ENCODE results near the gene SPTBN1. TPM values are rescaled to one million over a fixed set of nuclear protein-coding genes. Genes with fewer than 3 reads are reported as not detected.

SPTBN1 gene
- total RNA-seq, 4 donors from 2014 or later = 189 to 423 (median 341) TPM

DNA sequence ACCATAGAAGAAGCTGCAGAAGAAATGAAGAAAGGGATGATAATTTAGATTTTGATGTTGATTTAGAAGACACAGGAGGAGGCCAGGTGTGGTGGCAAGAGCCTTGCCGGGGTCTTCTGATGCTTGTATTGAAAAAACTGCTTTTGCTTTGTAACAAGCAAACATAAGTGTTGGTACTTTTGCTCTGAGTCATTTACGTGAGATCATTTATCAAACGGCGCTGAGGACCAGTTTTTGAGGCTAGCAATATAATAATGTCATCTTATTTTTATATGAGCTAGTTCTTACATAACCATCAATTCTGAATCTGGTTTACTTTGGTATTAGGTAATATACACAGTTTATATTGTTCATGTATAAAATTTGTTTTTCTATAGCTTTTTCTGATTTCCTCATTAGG lies 30.6 kb downstream of the SPTBN1 start:
- intact Hi-C loops (cut with DNase I; ENCODE audit: low total_unique reads) = no loop called here
- peaks cover 17 to 24% of the 10 kb centered on the region in 2 donors for H3K4me1 ChIP-seq

DNA sequence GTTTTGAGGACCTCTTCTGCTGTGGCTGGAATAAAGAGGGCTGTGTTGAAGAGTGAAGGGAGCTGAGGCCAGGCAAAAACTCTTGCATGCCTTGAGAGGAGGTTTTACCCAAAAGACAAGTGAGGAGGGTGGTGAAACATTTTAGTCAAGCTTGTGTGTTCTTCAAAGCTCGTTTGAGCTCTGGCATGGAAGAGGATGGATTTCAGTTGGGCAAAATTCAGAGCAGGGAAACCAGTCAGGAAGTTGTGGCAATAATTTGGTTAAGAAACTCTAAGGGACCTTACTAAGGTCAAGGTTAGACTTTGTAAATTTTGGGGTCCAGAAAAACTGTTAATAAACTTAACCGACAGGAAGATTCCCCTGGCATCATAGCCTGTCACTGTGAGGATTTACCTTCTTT lies 34.7 kb downstream of the SPTBN1 start:
- H3K27me3 ChIP-seq = no peaks in the 10 kb centered on the region
- no peak overlapping the region for H3K4me3 ChIP-seq
- H3K27ac ChIP-seq = peak overlapping the region; percentile 22 to 32
- DNase-seq = no peak
- peaks cover 0 to 13% of the 10 kb centered on the region in 2 donors for H3K4me1 ChIP-seq
- H3K36me3 ChIP-seq = no peaks in the 10 kb centered on the region
- H3K9me3 ChIP-seq = no peaks in the 10 kb centered on the region
- intact Hi-C loops (cut with DNase I; ENCODE audit: low total_unique reads) = no loop called here
- no peak for TF ChIP-seq POLR2A (IDR thresholded peaks at IDR 0.05)
- TF ChIP-seq, protein P1, sequence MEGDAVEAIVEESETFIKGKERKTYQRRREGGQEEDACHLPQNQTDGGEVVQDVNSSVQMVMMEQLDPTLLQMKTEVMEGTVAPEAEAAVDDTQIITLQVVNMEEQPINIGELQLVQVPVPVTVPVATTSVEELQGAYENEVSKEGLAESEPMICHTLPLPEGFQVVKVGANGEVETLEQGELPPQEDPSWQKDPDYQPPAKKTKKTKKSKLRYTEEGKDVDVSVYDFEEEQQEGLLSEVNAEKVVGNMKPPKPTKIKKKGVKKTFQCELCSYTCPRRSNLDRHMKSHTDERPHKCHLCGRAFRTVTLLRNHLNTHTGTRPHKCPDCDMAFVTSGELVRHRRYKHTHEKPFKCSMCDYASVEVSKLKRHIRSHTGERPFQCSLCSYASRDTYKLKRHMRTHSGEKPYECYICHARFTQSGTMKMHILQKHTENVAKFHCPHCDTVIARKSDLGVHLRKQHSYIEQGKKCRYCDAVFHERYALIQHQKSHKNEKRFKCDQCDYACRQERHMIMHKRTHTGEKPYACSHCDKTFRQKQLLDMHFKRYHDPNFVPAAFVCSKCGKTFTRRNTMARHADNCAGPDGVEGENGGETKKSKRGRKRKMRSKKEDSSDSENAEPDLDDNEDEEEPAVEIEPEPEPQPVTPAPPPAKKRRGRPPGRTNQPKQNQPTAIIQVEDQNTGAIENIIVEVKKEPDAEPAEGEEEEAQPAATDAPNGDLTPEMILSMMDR (IDR thresholded peaks at IDR 0.05) = no peak

More for the DNA sequence above, 30.6 kb downstream of the SPTBN1 start:
- DNase-seq = no peak
- no peaks in the 10 kb centered on the region for H3K27me3 ChIP-seq
- TF ChIP-seq, protein P1 (IDR thresholded peaks at IDR 0.05) = no peak
- TF ChIP-seq POLR2A (IDR thresholded peaks at IDR 0.05) = no peak
- H3K9me3 ChIP-seq = no peaks in the 10 kb centered on the region
- no peaks in the 10 kb centered on the region for H3K36me3 ChIP-seq
- H3K27ac ChIP-seq = peak overlapping the region in 1 of 2 donors; percentile 3
- no peak overlapping the region for H3K4me3 ChIP-seq

DNA sequence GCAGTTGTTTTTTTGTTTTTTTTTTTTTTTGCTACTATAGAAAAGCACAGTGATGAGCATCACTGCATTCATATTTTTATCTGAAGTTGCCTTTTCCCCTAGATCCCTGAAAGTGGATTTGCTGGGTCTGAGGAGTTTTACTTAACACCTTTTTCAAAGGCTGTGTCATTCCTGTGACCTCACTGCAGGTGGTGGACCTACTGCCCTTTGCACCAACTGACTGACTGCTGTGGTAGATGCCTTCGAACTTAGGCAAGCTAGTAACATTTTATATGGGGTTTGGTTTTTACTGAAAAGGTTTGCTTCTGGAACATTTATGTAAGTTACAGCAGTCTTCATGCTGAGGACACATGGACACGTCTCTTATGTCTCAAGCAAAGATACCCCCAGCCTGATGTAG lies 36.2 kb downstream of the SPTBN1 start:
- Histone ChIP-seq H3K27ac (no peak overlapping the region), H3K27me3 (no peaks in the 10 kb centered on the region), H3K4me1 (peaks cover 0 to 11% of the 10 kb centered on the region in 2 donors), H3K9me3 (no peaks in the 10 kb centered on the region), H3K4me3 (no peak overlapping the region), H3K36me3 (no peaks in the 10 kb centered on the region)
- intact Hi-C loops (cut with DNase I; ENCODE audit: low total_unique reads) = no loop called here
- TF ChIP-seq, protein P1 (IDR thresholded peaks at IDR 0.05) = no peak
- TF ChIP-seq POLR2A (IDR thresholded peaks at IDR 0.05) = no peak
- no peak for DNase-seq

DNA sequence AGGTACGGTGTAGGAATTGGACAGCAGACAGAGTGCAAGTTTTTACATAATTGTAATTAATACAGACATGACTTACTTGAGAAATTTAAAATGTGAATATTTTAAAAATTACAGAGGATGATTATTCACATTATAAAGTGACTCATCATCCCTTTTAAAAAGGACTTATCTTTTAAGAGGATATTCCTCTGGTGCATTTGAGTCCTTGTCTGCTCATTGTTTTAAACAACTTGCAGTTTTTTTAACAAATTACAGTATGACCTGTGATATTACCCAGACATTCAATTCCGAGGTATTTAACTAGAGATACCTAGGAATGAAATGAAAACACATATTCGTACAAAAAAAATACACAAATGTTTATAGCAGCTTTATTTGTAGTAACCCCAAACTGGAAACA lies 38.0 kb downstream of the SPTBN1 start:
- no peaks in the 10 kb centered on the region for H3K27me3 ChIP-seq
- intact Hi-C loops (cut with DNase I; ENCODE audit: low total_unique reads) = no loop called here

DNA sequence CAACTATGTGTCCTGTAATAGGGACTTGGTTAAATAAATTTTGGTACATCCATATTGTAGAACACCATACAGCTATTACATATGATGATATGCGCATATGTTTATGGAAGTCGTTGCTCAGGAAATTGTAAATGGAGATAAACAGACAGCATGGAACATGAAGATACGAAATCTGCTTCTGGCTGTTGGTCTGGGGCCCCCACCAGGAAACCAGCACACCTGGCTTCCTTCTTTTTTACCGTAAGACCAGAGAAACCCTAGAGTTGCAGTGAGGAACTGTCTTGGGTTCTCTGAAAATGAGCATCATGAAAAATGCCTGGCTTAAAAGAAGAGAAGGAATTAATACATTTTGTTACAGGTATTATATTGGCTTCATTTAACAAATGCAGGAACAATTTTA lies 40.8 kb downstream of the SPTBN1 start:
- Histone ChIP-seq H3K27me3 (no peaks in the 10 kb centered on the region), H3K36me3 (no peaks in the 10 kb centered on the region), H3K9me3 (no peaks in the 10 kb centered on the region), H3K4me3 (no peak overlapping the region), H3K27ac (peak overlapping the region in 1 of 2 donors; percentile 65), H3K4me1 (peaks cover 11 to 21% of the 10 kb centered on the region in 2 donors)
- no peak for DNase-seq
- intact Hi-C loops (cut with DNase I; ENCODE audit: low total_unique reads) = no loop called here
- TF ChIP-seq, protein P1 (IDR thresholded peaks at IDR 0.05) = no peak
- TF ChIP-seq POLR2A (IDR thresholded peaks at IDR 0.05) = no peak

More for the DNA sequence above, 38.0 kb downstream of the SPTBN1 start:
- Histone ChIP-seq H3K9me3 (no peaks in the 10 kb centered on the region), H3K36me3 (no peaks in the 10 kb centered on the region), H3K4me1 (peaks cover 9 to 10% of the 10 kb centered on the region in 2 donors), H3K27ac (no peak overlapping the region), H3K4me3 (no peak overlapping the region)
- TF ChIP-seq, protein P1 (IDR thresholded peaks at IDR 0.05) = no peak
- TF ChIP-seq POLR2A (IDR thresholded peaks at IDR 0.05) = no peak
- no peak for DNase-seq

Data from uterus (tissue), 4 donors.